SK-N-SH treated with all-trans-retinoic acid at 6 μM for 48 hours (cell line): Measurements from ENCODE around the gene MIEF2.

Source experiments
- ATAC-seq: fragments of 200-7000 bp; cut with Tn5 transposase; 3 replicates; pipeline ENCODE4 v1.9.1; 2020; ENCODE audit warnings: mild to moderate bottlenecking, moderate library complexity
- ARNTL ChIP-seq: fragments of 450-650 bp; formaldehyde crosslinking; IDR thresholded peaks from 2 replicates; pipeline ENCODE4 v1.5.0; 2020; ENCODE audit warnings: low read depth, mild to moderate bottlenecking, moderate library complexity, borderline replicate concordance
- BACH2 ChIP-seq: fragments of 250-450 bp; sonication (Bioruptor Pico); IDR thresholded peaks from 2 replicates; pipeline ENCODE4 v1.9.0; 2021; ENCODE audit warnings: mild to moderate bottlenecking, borderline replicate concordance
- CREB5 ChIP-seq: fragments of 250-450 bp; sonication (Bioruptor Pico); IDR thresholded peaks from 2 replicates; pipeline ENCODE4 v1.5.1; 2020; ENCODE audit warnings: low read depth, mild to moderate bottlenecking, moderate library complexity
- ESRRG ChIP-seq: fragments of 250-450 bp; sonication (Bioruptor Pico); IDR thresholded peaks from 2 replicates; pipeline ENCODE4 v1.6.1; 2021; ENCODE audit warnings: mild to moderate bottlenecking
- GLIS3 ChIP-seq: fragments of 250-450 bp; sonication (Bioruptor Pico); IDR thresholded peaks from 2 replicates; pipeline ENCODE4 v1.5.0; 2020; ENCODE audit warnings: mild to moderate bottlenecking, moderate library complexity
- ISL1 ChIP-seq: fragments of 250-450 bp; sonication (Bioruptor Pico); IDR thresholded peaks from 2 replicates; pipeline ENCODE4 v2.1.2; 2022; ENCODE audit warnings: mild to moderate bottlenecking, moderate library complexity
- OSR1 ChIP-seq: fragments of 250-450 bp; sonication (Bioruptor Pico); IDR thresholded peaks from 2 replicates; pipeline ENCODE4 v1.8.0; 2022; ENCODE audit warnings: moderate library complexity, mild to moderate bottlenecking, inconsistent platforms
- PPARA ChIP-seq: fragments of 250-450 bp; sonication (Bioruptor Pico); IDR thresholded peaks from 2 replicates; pipeline ENCODE4 v1.5.0; 2020; ENCODE audit warnings: mild to moderate bottlenecking, borderline replicate concordance
- RARB ChIP-seq: fragments of 250-450 bp; sonication (Bioruptor Pico); IDR thresholded peaks from 2 replicates; pipeline ENCODE4 v1.8.0; 2021; ENCODE audit warnings: mild to moderate bottlenecking, moderate library complexity
- SNAI2 ChIP-seq: fragments of 250-450 bp; sonication (Bioruptor Pico); IDR thresholded peaks from 2 replicates; pipeline ENCODE4 v1.5.0; 2020; ENCODE audit warnings: mild to moderate bottlenecking, moderate library complexity
- TCF4 ChIP-seq: fragments of 250-450 bp; sonication (Bioruptor Pico); IDR thresholded peaks from 2 replicates; pipeline ENCODE4 v1.8.0; 2021; ENCODE audit warnings: mild to moderate bottlenecking, moderate library complexity, borderline replicate concordance
- TOX ChIP-seq: fragments of 250-450 bp; sonication (Bioruptor Pico); IDR thresholded peaks from 2 replicates; pipeline ENCODE4 v1.8.0; 2021; ENCODE audit warnings: mild to moderate bottlenecking, moderate library complexity, borderline replicate concordance
- TSHZ2 ChIP-seq: fragments of 250-450 bp; sonication (Bioruptor Pico); IDR thresholded peaks from 2 replicates; pipeline ENCODE4 v1.5.0; 2020; ENCODE audit warnings: mild to moderate bottlenecking, moderate library complexity
- ZC3H10 ChIP-seq: fragments of 250-450 bp; sonication (Bioruptor Pico); IDR thresholded peaks from 2 replicates; pipeline ENCODE4 v1.5.1; 2021; ENCODE audit warnings: mild to moderate bottlenecking, moderate library complexity
- ZFP3 ChIP-seq: fragments of 250-450 bp; sonication (Bioruptor Pico); IDR thresholded peaks from 2 replicates; pipeline ENCODE4 v1.5.0; 2020; ENCODE audit warnings: mild to moderate bottlenecking, moderate library complexity
- ZFP30 ChIP-seq: fragments of 450-650 bp; formaldehyde crosslinking; IDR thresholded peaks from 2 replicates; pipeline ENCODE4 v1.5.0; 2022; ENCODE audit warnings: mild to moderate bottlenecking, moderate library complexity
- ZNF565 ChIP-seq: fragments of 450-650 bp; formaldehyde crosslinking; conservative IDR thresholded peaks from 2 replicates; pipeline ENCODE4 v1.5.0; 2020; ENCODE audit warnings: low read depth, mild to moderate bottlenecking, moderate library complexity
- ZNF70 ChIP-seq: fragments of 450-650 bp; formaldehyde crosslinking; IDR thresholded peaks from 2 replicates; pipeline ENCODE4 v1.5.0; 2020; ENCODE audit warnings: mild to moderate bottlenecking, moderate library complexity
- ZNF8 ChIP-seq: fragments of 450-650 bp; formaldehyde crosslinking; IDR thresholded peaks from 2 replicates; pipeline ENCODE4 v1.5.0; 2020; ENCODE audit warnings: mild to moderate bottlenecking, moderate library complexity
- TF ChIP-seq, protein P1 (sequence below): fragments of 250-450 bp; sonication (Bioruptor Pico); IDR thresholded peaks from 2 replicates; pipeline ENCODE4 v1.8.0; 2021; ENCODE audit warnings: low read depth, mild to moderate bottlenecking, moderate library complexity, borderline replicate concordance
- TF ChIP-seq, protein P2 (sequence below): fragments of 250-450 bp; sonication (Bioruptor Pico); IDR thresholded peaks from 2 replicates; pipeline ENCODE4 v1.5.1; 2021; ENCODE audit warnings: mild to moderate bottlenecking, moderate library complexity
- TF ChIP-seq, protein P3 (sequence below): fragments of 250-450 bp; sonication (Bioruptor Pico); IDR thresholded peaks from 2 replicates; pipeline ENCODE4 v1.8.0; 2020; ENCODE audit warnings: mild to moderate bottlenecking, moderate library complexity, borderline replicate concordance

MIEF2 gene

GRCh38 chr17:18248300-18248731, 12.1 kb upstream of the MIEF2 start:
- TF ChIP-seq ARNTL (CRISPR knock-in tag), result no peak
- no peak for TF ChIP-seq TOX
- no peak for TF ChIP-seq PPARA (CRISPR knock-in tag)
- no peak for TF ChIP-seq ZFP30 (CRISPR knock-in tag)
- no peak for TF ChIP-seq ZNF8
- TF ChIP-seq, all 23 proteins: peak for 0
- ATAC-seq, result peak; percentile 86

DNA sequence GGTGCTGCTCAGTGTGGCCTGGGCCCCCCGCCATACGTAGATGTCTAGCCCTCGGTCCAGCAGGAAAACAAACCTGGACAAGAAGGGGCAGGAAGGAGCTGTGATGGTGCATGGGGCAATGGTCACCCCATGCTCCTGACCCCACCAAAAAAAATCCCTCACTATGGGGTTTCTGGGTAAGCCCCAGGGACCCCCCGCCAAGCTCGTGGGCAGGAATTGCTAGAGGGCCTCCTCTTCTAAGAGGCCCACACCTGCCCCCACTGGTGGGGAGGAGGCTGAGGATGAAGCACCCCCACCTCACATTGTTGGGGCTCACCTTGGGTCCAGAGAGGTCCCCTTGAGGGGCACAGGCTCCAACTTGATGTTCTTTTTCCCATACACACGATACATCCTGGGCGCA, 11.7 kb upstream of the MIEF2 start:
- no peak; the same call in 2 of the 3 replicates for ATAC-seq
- TF ChIP-seq TOX, result no peak
- TF ChIP-seq, protein P1, sequence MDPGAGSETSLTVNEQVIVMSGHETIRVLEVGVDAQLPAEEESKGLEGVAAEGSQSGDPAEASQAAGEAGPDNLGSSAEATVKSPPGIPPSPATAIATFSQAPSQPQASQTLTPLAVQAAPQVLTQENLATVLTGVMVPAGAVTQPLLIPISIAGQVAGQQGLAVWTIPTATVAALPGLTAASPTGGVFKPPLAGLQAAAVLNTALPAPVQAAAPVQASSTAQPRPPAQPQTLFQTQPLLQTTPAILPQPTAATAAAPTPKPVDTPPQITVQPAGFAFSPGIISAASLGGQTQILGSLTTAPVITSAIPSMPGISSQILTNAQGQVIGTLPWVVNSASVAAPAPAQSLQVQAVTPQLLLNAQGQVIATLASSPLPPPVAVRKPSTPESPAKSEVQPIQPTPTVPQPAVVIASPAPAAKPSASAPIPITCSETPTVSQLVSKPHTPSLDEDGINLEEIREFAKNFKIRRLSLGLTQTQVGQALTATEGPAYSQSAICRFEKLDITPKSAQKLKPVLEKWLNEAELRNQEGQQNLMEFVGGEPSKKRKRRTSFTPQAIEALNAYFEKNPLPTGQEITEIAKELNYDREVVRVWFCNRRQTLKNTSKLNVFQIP (CRISPR knock-in tag), result no peak
- TF ChIP-seq ZFP3 (CRISPR knock-in tag), result no peak
- no peak for TF ChIP-seq SNAI2 (CRISPR knock-in tag)
- TF ChIP-seq GLIS3, result no peak
- TF ChIP-seq CREB5 (CRISPR knock-in tag), result no peak
- no peak for TF ChIP-seq ESRRG
- TF ChIP-seq PPARA (CRISPR knock-in tag), result no peak
- TF ChIP-seq RARB (CRISPR knock-in tag), result no peak
- TF ChIP-seq ZNF70 (CRISPR knock-in tag), result no peak

- no peak for ATAC-seq
- TF ChIP-seq ISL1 (CRISPR knock-in tag) (no peak), TOX (no peak), CREB5 (CRISPR knock-in tag) (no peak), ZFP30 (CRISPR knock-in tag) (no peak), SNAI2 (CRISPR knock-in tag) (no peak), TSHZ2 (CRISPR knock-in tag) (no peak), PPARA (CRISPR knock-in tag) (no peak), TCF4 (CRISPR knock-in tag) (no peak), OSR1 (CRISPR knock-in tag) (no peak), RARB (CRISPR knock-in tag) (no peak), ARNTL (CRISPR knock-in tag) (no peak), ZC3H10 (no peak), ZFP3 (CRISPR knock-in tag) (no peak), GLIS3 (no peak), ESRRG (no peak), BACH2 (CRISPR knock-in tag) (no peak), ZNF565 (CRISPR knock-in tag) (no peak)
- TF ChIP-seq, protein P1 (CRISPR knock-in tag), result no peak
- TF ChIP-seq, protein P2, sequence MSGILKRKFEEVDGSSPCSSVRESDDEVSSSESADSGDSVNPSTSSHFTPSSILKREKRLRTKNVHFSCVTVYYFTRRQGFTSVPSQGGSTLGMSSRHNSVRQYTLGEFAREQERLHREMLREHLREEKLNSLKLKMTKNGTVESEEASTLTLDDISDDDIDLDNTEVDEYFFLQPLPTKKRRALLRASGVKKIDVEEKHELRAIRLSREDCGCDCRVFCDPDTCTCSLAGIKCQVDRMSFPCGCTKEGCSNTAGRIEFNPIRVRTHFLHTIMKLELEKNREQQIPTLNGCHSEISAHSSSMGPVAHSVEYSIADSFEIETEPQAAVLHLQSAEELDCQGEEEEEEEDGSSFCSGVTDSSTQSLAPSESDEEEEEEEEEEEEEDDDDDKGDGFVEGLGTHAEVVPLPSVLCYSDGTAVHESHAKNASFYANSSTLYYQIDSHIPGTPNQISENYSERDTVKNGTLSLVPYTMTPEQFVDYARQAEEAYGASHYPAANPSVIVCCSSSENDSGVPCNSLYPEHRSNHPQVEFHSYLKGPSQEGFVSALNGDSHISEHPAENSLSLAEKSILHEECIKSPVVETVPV, result no peak
- TF ChIP-seq, protein P3, sequence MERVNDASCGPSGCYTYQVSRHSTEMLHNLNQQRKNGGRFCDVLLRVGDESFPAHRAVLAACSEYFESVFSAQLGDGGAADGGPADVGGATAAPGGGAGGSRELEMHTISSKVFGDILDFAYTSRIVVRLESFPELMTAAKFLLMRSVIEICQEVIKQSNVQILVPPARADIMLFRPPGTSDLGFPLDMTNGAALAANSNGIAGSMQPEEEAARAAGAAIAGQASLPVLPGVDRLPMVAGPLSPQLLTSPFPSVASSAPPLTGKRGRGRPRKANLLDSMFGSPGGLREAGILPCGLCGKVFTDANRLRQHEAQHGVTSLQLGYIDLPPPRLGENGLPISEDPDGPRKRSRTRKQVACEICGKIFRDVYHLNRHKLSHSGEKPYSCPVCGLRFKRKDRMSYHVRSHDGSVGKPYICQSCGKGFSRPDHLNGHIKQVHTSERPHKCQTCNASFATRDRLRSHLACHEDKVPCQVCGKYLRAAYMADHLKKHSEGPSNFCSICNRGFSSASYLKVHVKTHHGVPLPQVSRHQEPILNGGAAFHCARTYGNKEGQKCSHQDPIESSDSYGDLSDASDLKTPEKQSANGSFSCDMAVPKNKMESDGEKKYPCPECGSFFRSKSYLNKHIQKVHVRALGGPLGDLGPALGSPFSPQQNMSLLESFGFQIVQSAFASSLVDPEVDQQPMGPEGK (CRISPR knock-in tag), result no peak
Measured at GRCh38 chr17:18250259-18250658, 10.2 kb upstream of the MIEF2 start.
